PC-9 (cell line): ENCODE measurements around the gene MAPK10.

Experiments
- EZH2 ChIP-seq: fragments of 200-600 bp; sonication (generic); IDR thresholded peaks from 2 replicates; pipeline ENCODE4 v1.8.0; 2017; ENCODE audit warnings: antibody characterized with exemption, low read depth
- TF ChIP-seq, protein P1 (sequence below): fragments of 200-600 bp; sonication (generic); conservative IDR thresholded peaks from 2 replicates; pipeline ENCODE4 v1.6.1; 2017; ENCODE audit warnings: mixed run types, antibody characterized with exemption, mild to moderate bottlenecking, moderate library complexity

- TF ChIP-seq, protein P1, sequence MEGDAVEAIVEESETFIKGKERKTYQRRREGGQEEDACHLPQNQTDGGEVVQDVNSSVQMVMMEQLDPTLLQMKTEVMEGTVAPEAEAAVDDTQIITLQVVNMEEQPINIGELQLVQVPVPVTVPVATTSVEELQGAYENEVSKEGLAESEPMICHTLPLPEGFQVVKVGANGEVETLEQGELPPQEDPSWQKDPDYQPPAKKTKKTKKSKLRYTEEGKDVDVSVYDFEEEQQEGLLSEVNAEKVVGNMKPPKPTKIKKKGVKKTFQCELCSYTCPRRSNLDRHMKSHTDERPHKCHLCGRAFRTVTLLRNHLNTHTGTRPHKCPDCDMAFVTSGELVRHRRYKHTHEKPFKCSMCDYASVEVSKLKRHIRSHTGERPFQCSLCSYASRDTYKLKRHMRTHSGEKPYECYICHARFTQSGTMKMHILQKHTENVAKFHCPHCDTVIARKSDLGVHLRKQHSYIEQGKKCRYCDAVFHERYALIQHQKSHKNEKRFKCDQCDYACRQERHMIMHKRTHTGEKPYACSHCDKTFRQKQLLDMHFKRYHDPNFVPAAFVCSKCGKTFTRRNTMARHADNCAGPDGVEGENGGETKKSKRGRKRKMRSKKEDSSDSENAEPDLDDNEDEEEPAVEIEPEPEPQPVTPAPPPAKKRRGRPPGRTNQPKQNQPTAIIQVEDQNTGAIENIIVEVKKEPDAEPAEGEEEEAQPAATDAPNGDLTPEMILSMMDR: no peak
- no peak for TF ChIP-seq EZH2
These were observed 324.2 kb downstream of the MAPK10 start for GRCh38 chr4:86035688-86036087.
